Measurements from ENCODE around the gene CCDC191. TPM values are rescaled to one million over a fixed set of nuclear protein-coding genes. Genes with fewer than 3 reads are reported as not detected.

The CCDC191 gene
- total RNA-seq, result 0.77 and 1.1 TPM in 2 replicates

- DNase-seq (ENCODE audit: low read depth in 2 of 2), result peak; percentile 99 to 100
Measured at GRCh38 chr3:114056130-114057010, at the start of gene CCDC191, which contains the start of gene QTRT2. Gene CCDC191 (minus strand): TSS chr3:114056526. CDS start chr3:114056466, 60 bp downstream. Gene QTRT2 (plus strand): TSS chr3:114056737. CDS start chr3:114065258, 8,521 bp downstream.

GRCh38 chr3:114104414-114104813, 48.1 kb upstream of the CCDC191 start:
- no peak for DNase-seq (ENCODE audit: low read depth in 2 of 2)

GRCh38 chr3:114103858-114104257, 47.5 kb upstream of the CCDC191 start:
- DNase-seq (ENCODE audit: low read depth in 2 of 2), result no peak

- DNase-seq (ENCODE audit: low read depth in 2 of 2), result no peak
Measured at GRCh38 chr3:114103181-114103580, 46.9 kb upstream of the CCDC191 start.

- DNase-seq (ENCODE audit: low read depth in 2 of 2), result no peak
Measured at GRCh38 chr3:114101101-114101500, 44.8 kb upstream of the CCDC191 start.

GRCh38 chr3:114095796-114096195, 39.5 kb upstream of the CCDC191 start:
- DNase-seq (ENCODE audit: low read depth in 2 of 2), result peak in 1 of 2 donors; percentile 5

- DNase-seq (ENCODE audit: low read depth in 2 of 2), result peak in 1 of 2 donors; percentile 56
Measured at GRCh38 chr3:114093596-114093995, 37.3 kb upstream of the CCDC191 start.

GRCh38 chr3:114093016-114093380, 36.7 kb upstream of the CCDC191 start:
- DNase-seq (ENCODE audit: low read depth in 2 of 2), result peak; percentile 1 to 32

- DNase-seq (ENCODE audit: low read depth in 2 of 2), result peak in 1 of 2 donors; percentile 63
Measured at GRCh38 chr3:114092151-114093015, 36.1 kb upstream of the CCDC191 start.

- DNase-seq (ENCODE audit: low read depth in 2 of 2), result no peak
Measured at GRCh38 chr3:114089675-114090074, 33.3 kb upstream of the CCDC191 start.

GRCh38 chr3:114086356-114086755, 30.0 kb upstream of the CCDC191 start:
- no peak for DNase-seq (ENCODE audit: low read depth in 2 of 2)

GRCh38 chr3:114083112-114083511, 26.8 kb upstream of the CCDC191 start:
- no peak for DNase-seq (ENCODE audit: low read depth in 2 of 2)

GRCh38 chr3:114081037-114081436, 24.7 kb upstream of the CCDC191 start:
- DNase-seq (ENCODE audit: low read depth in 2 of 2), result peak in 1 of 2 donors; percentile 5

GRCh38 chr3:114080201-114080600, 23.9 kb upstream of the CCDC191 start:
- DNase-seq (ENCODE audit: low read depth in 2 of 2), result no peak

- peak; percentile 7 to 78 for DNase-seq (ENCODE audit: low read depth in 2 of 2)
Measured at GRCh38 chr3:114079761-114080160, 23.4 kb upstream of the CCDC191 start.

GRCh38 chr3:114078126-114078525, 21.8 kb upstream of the CCDC191 start:
- peak in 1 of 2 donors; percentile 2 for DNase-seq (ENCODE audit: low read depth in 2 of 2)

- DNase-seq (ENCODE audit: low read depth in 2 of 2), result no peak
Measured at GRCh38 chr3:114076711-114077110, 20.4 kb upstream of the CCDC191 start.

- peak in 1 of 2 donors; percentile 18 for DNase-seq (ENCODE audit: low read depth in 2 of 2)
Measured at GRCh38 chr3:114071786-114072185, 15.5 kb upstream of the CCDC191 start.

- no peak for DNase-seq (ENCODE audit: low read depth in 2 of 2)
Measured at GRCh38 chr3:114068336-114068735, 12.0 kb upstream of the CCDC191 start.

GRCh38 chr3:114067804-114068203, 11.5 kb upstream of the CCDC191 start:
- no peak for DNase-seq (ENCODE audit: low read depth in 2 of 2)

GRCh38 chr3:114060906-114061655, 4.8 kb upstream of the CCDC191 start:
- no peak for DNase-seq (ENCODE audit: low read depth in 2 of 2)
